NOMO-1 treated with dmso at 0.1 percent for 144 hours (cell line): ENCODE results near the gene MYO1B.

ENCODE experiments used
- DNase-seq: peaks from one replicate; lab custom pipeline; 2025; ENCODE audit not compliant: unreplicated experiment; lab: John Stamatoyannopoulos, UW

The MYO1B gene

DNA sequence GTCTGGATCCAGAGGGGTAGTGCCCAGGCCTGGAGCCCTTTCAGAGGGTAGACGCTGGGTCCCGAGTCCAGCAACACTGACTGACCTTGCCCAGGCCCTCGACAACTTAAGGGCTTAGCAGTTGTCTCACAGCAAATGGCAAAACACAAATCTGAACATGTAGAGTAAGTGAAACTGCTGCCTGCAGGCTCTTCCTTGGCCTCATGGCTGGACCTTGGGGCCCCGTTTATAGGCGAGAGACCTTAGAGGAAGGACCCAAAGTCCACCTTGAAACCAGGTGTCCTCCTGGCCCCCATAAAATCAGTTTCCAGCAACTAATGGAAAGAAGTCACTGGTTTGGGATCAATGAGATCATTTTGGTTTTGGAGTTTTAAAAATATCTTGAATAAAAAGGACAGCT is 154.4 kb downstream of the MYO1B start:
- DNase-seq = no peak

DNA sequence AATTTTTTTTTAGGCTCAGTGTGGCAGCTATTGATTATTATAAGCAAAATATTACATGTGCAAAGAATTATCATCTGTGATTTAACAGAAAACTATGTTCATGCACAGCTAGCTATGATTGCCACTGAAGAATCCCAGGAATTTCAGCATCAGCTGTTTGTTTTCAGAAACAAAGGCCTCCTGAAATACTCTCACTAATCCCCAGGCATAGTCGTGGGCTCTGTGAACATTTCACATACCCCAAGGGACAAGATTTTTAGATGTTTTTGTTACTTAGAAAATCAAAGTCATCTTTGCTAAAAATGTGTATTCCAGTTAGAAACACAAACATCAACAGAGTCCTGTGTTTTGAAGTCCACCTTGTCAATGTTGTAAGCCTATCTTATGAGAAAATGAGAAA is 156.1 kb downstream of the MYO1B start:
- DNase-seq = no peak

DNA sequence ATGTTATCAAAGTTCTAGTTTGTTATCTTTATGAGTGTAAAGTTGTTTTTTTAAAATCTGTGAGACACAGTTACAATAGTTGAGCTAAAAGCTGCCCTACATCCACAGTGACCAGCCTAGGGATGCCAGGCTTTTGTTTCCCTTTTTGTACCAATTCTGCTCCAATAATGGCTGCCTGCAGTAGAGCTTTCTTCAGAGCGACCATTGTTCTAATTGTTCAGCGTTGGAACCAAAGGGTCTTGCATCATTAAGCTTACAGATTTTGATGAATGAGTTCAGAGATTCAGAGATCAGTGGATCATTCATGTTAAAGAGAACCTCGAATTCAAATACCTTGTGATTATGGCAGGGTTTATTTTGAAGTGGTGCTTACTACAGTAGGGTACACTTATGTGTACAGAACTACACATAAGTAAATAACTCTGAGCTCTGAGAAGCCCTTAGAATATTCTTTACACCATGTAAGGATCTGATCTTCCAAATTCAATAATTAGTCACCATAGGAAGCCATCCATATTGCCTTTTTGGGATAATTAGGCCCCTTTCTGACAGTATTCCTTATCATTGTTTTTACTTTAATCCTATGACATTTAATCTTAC is 157.9 kb downstream of the MYO1B start:
- no peak for DNase-seq

DNA sequence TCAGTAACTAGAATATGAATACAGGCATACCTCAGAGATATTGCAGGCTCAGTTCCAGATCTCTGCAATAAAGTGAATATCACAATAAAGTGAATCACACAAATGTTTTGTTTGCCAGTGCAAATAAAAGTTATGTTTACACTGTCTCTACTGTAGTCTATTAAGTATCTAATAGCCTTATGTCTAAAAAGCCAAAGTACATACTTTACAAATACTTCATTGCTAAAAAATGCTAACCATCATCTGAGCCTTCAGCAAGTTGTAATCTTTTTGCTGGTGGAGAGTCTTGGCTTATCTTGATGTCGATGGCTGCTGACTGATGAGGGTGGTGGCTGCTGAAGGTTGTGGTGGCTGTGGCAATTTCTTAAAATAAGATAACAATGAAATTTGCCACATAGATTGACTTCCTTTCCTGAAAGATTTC is 159.4 kb downstream of the MYO1B start:
- no peak for DNase-seq

DNA sequence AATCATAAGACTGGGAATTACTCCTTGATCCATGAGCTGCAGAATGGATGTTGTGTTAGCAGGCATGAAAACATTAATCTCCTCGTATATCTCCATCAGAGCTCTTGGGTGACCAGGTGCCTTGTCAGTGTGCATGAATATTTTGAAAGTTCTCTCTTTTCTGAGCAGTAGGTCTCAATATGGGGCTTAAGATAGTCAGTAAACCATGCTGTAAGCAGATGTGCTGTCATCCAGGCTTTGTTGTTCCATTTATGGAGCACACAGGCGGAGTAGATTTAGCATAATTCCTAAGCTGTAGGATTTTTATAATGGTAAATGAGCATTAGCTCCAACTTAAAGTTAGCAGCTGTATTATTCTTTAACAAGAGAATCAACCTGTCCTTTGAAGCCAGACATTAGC is 160.3 kb downstream of the MYO1B start:
- no peak for DNase-seq

DNA sequence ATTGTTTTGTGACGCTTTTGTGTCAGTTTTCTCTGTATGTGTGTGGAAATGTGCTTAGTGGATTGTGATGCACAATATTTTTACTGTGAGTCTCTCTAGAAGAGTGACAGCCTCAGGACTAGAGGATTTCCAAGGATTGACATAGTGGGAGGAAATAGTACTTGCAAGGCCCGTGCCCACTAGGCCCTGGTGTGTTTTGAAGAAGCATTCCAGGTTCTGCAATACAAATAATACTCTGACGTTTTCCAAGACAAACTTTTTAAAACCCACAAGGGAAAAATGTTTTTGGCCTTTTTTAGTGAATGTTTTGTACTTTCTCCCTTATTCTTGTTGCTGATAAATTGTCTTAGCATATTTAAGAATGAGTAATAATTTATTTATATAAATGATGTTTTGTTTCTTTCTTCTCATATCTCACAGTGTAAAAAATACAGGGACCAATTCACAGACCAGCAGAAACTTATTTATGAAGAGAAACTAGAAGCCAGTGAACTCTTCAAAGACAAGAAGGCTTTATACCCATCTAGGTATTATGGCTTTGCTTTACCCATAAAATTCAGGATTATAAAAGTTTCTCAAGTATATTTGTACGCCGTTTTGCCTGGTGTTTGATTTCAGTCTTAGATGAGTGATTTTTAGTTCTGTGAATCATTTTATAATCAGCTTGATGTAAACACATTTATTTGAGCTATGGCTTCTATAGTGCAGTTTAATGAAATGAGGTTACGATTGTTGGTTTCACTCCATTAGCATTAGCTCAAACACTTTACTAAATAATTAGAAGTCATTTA is 165.6 kb downstream of the MYO1B start:
- no peak for DNase-seq

DNA sequence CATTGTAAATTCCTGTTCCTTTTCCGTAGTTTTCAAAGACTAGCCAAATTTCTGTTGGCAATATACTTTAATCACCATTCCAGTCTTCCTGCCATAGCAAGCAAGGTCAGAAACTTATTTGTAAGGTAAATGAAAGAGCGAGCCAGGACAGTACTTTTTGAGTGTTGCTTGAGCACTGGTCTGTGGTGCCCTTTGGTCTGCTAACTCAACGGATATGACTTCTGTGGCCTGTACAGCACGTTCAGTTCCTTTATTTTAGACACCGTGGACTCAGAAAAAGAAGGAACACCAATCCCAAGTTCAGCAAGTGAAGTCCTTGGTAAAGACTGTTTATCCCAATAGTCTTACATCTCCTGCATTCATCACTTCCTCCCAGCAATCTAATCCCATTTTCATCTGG is 166.3 kb downstream of the MYO1B start:
- DNase-seq = no peak

DNA sequence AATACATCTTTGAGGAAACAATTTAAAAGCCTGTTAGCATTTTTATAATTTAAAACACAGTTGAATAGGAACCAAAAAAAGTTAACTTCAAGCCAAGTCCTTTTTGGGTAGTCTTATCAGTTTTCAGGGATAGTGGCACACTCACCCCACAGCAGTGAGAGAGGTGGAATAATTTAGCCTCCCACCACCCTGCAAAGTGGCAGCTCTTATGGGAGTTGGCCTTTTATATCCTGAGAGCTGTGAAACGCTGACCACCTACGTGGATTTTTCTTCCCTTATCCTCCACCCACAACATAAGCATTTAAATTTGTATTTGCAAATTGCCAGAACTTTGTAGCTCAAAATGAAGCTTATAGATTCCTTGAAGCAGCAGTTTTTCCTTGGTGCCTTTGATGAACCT is 167.1 kb downstream of the MYO1B start:
- no peak for DNase-seq

DNA sequence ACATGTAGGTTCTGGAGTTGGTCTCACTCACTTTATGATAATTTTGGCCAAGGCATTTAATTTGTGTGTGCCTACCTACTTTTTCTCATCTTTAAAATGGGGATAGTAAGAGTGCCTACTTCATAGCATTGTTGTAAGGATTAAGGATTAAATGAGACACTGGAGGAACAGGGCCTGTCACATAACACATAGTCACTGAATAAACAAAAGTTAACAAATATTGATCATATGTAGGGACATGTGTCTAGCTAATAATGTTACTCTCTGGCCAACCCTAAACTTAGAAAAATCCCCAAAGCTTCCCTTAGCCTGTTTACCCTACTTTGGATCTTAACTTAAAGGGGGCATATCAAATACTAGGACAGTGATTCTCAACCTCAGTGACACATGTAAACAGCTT is 169.9 kb downstream of the MYO1B start:
- DNase-seq = no peak

DNA sequence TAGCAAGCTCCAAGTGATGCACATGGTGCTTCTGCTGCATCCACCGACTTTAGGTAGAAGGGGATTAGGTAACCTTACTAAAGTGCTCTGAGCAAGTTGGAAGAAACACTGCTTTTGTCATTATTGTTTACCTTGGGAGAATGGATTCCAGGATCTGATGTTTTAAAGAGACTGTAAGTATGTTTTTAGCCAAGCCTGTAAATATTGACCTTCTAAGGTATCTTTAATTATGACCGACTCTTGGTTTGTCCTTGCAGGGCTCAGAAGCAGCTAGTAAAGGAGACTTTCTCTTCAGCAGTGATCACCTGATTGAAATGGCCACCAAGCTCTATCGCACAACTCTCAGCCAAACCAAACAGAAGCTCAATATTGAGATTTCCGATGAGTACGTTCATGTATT is 170.7 kb downstream of the MYO1B start:
- DNase-seq = no peak

DNA sequence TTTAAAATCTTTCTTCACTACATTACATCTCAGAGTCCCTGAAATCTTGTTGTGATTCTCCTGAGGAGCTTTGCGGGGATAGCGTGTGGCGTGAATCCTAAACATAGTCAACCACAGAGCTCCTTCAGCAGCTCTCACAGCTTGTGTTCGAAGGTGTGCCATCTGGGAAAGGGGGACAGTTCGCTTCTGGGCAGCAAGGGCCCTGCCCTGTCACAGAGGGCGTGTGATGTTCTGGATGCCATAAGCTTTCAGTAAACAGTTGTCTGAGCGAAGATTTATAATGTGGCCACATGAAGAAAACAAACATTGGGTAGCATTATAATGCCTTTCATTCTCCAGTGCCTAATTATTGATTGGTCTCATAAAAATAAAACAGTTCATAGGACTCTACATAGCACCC is 172.5 kb downstream of the MYO1B start:
- DNase-seq = no peak

DNA sequence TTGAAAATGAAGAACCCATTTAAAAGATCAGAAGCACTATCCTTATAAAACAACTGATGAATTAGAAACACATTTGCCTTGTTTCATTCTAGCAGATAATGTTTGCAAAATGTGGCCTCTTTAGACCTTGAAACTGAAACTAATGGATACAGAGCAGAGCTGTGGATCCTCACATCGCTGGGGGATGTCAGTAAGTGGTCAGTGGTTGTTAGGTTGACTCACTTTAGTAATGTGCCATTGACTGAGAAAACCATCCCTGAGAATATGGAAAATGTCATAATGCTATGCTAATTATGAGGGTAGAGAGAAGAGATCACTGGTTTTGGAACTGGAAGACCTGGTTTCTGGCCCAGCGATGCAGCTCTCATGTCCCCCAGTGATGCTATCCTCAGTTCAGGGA is 176.7 kb downstream of the MYO1B start:
- no peak for DNase-seq

DNA sequence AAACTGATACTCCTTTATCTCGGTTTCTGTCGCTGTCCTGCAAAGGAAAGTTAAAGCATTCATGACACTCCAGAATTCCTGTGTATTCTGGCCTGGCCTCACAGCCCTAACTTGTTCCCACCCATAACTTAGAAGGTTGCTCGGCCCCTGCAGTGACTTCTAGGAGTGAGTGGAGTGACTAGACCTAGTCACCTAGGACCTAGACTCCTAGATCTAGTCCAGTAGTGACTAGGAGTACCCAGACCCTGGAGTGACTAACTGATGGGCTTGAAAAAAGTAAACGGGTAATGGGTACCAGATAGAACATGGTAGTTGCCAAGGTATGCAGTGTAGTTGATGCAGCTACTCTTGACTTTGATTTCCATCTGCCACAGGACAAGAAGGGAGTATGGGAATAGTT is 181.8 kb downstream of the MYO1B start:
- DNase-seq = no peak

DNA sequence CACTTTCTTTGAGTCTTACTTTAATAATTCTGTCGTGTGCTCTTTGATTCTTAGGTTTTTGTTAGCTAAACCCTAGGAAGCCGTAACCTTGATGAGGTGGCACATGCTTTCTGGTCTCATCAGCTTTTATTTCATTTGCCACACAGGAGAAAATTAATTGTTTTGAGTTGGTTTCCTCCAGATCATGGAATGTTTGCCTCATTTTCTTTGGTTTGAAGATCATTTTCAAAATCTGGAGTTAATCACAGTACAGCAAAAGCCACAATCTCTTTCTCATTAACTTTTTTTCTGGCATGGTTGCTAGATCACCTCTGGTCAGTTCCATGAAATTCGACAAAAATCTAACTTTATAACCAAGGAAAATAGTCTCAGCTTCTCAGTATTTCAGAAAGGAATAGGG is 182.9 kb downstream of the MYO1B start:
- DNase-seq = no peak

DNA sequence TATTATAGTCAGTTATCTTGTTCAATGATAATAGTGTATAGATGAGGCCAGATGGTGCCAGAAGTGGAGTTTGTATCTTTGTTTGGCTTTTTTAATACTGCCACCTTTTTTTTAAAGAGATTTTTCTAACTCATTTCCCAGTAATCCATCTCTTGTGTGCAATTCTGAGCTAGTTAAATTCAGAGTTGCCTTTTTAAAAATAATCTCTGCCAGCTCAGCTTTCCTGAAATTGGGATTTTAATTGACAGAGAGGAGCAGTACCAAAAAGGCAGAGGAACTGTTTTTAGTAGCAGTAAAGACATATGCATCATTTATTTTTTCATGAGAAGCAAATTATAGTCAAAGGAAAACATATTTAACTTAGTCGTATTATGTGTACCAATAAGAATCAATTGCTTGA is 185.3 kb downstream of the MYO1B start:
- DNase-seq = no peak

DNA sequence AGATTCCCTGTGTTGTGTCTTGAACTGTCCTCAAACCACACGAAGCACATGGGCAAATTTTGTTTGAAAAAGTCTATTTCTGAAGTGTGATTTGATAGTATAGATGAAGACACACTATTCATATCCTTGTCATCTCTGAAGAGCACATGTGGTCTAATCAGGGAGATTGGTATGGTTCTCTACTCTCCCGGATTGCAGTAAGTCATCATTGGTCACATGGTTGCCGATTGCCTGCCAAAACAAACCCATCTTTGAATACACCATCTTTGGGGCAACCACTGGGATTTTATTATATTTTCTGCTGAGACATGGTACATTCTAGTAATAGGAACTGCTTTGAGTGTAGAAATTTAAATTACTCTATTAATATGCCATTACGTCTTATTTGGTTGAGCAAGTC is 186.9 kb downstream of the MYO1B start:
- no peak for DNase-seq

DNA sequence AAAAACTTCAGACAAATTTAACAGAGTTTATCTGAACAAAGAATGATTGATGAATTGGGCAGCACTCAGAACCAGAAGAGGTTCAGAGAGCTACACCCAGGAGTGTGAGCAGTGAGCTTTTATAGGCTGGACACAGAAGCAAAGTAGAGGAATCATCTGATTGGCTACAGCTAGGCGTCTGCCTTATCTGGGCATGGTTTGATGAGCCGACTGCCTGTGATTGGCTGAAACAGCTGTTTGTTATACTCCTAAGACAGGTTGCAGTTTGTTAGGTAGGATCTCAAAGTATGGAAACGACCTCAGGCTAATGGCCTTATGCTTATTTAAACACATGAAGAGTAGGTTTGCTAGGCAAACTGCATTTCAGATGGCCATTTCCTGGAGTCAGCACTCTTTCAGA is 188.9 kb downstream of the MYO1B start:
- DNase-seq = no peak

DNA sequence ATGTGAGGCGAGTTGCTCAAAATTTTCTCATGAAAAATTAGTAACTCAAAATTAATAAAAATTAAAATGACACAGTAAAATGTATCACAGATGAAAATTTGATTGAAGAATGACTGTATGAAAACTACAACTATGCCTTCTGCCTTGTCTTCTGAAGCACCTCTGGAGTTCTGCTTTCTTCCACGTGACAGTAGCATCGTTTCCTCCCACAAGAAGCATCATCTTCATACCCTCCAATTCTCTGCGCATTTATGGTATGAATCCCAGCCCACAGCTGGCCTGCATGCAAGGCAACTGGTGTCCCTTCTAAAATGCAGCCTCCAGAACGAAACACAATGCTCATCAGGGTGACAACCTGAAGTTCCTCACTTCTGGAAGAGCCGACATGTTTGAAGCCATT is 189.9 kb downstream of the MYO1B start:
- DNase-seq = peak; percentile 0

DNA sequence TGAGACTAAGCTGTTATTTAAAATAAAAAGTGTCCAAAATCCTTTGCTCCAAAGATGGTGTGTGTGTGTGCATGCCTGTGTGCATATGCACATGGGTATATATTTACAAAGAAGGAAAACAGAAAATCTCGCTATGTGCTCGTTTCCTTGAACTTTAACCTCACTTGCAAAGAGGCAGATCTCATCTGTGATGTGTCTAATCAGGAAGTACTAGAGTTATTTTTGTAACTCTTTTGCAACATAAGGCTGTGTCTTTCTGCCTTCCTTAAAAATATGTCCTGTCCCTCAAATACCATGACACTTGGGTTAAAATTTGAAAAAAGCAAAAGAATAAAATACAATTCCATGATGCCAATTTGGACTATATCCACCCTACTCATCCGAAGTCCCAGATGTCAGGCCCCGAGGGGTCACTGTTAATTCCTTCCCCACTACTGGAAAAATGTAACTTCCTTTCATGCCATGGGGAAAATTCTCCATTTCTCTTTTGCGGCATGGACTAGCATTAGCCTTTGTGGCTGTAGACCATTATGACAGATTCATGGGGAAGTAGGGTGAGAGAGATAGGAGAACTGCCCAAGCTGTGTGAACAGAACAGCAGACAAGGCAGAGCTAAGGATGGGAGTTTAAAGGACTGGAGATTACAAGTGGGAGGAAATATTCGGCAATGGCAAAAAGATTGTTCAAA is 191.3 kb downstream of the MYO1B start:
- DNase-seq = peak; percentile 71

DNA sequence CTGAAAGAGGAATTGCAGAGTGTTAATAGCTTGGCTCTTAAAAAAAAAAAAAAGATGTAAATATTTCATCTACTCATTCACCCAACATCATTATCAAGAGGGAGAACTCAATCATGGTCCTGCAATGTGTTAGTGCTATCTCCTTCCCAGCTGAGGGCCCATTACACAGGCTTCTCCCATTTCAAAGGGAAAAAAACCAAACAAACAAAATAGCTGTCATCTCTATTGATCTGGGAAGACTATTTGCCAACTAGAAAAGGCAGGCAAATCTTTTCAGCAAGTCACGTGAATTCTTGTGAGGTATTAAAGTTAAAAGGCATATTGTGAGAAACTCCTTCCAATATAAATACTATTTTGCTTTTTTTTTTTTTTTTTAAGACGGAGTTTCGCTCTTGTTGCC is 194.3 kb downstream of the MYO1B start:
- DNase-seq = no peak

DNA sequence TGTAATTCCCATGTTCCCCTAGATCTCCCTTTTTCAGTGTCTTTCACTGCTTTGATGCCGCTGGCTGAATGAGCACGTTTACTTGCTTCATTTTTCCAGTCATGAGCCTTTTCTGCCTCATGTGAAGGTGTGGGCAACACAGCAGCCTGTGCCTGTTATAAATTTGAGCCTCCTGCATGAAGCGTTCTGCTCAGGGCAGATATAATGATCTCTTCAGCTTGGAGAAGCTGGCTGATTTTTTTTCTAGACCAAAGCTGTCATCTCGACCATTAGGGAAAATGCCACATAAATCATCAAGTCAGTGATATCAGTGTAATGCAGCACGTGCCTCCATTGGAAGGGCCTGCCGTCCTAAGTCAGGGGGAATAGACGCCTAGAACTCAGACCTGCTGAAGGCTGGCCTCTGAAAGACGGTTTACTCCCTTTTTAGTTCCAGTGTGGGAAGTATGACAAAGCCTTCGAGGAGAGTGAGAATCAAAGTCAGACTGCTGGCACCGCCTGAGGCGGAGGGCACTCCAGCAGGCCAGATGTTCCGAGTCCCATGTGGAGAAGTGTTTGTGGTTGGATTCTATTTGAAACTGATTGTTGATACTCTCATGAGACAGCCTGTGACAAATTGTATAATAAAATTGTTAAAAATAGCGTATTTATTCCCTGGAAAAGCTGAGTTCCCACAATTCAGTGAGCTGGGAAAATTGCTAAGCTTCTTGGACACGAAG is 196.5 kb downstream of the MYO1B start:
- no peak for DNase-seq

DNA sequence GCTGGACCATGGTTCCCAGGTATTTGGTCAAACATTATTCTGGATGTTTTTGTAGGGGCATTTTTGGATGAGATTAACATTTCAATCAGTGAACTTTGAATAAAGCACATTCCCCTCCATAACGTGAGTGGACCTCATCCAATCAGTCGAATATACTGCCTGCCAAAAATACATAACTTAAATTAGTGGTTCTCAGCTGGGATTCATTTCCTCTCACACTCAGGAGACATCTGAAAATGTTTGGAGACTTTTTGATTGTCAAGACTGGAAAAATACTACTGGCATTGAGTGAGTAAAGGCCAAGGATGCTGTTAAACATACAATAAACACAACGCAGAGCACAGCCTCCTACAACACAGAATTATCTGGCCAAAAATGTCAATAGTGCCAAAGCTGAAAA is 198.2 kb downstream of the MYO1B start:
- no peak for DNase-seq
